Stimulated activated CD4-positive, alpha-beta T cell treated with anti-CD3 and anti-CD28 coated beads, Interleukin-4, amount 100 ng/mL, for 24 hours (primary cell): Measurements from ENCODE around the gene AASS.

ENCODE experiments used
- DNase-seq: peaks from one replicate; pipeline ENCODE4 v3.0.0-alpha.2; 2020

The AASS gene

GRCh38 chr7:122103064-122103463, 41.0 kb downstream of the AASS start:
- DNase-seq = no peak

GRCh38 chr7:122100021-122100420, 44.0 kb downstream of the AASS start:
- no peak for DNase-seq

- no peak for DNase-seq
Observed at GRCh38 chr7:122095642-122096041, 48.4 kb downstream of the AASS start.

DNA sequence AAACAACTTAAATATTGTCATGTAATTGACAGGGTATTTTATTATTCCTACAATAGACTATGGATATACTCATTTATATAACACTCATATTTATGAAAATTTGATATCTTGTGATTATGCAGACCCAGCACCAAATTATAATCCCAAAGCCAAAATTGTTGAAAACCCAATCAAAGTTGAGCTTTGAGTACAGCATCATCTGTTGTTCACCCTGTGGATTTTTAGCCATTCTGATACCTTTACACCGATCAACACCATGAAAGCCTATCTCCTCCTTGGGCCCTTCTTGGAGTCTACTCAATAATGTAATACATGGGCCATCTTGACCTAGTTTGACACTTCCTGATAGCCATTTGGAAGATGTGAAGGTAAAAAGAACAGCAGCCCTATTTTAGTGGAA, 49.5 kb downstream of the AASS start:
- DNase-seq = no peak

DNA sequence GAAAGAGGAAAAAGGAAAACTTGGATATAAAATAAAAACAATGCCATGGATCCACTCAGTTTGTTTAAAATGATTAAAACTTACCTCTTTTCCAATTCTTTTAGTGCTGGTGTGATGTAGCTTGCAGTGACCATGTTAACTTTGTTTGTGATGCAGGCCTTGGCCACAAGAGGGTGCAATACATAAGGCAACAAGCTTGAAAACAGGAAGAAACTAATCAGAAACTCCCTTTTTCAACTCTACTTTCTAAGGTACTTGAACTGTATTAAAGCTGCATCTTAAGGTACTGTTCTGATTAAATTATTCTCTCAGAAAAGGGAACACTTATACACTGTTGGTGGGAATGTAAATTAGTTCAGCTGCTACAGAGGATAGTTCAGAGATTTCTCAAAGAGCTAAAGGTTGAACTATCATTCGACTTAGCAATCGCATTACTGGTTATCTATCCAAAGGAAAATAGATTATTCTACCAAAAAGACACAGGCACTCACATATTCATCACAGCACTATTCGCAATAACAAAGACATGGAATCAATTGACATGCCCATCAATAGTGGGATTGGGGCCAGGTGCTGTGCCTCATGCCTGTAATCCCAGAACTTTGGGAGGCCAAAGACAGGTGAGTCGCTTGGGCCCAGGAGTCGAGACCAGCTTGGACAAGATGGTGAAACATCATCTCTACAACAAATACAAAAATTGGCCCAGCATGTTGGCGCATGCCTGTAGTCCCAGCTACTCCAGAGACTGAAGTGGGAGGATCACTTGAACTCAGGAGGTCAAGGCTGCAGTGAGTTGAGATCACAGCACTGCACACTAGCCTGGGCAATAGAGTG, 50.9 kb downstream of the AASS start:
- peak; percentile 39 for DNase-seq

DNA sequence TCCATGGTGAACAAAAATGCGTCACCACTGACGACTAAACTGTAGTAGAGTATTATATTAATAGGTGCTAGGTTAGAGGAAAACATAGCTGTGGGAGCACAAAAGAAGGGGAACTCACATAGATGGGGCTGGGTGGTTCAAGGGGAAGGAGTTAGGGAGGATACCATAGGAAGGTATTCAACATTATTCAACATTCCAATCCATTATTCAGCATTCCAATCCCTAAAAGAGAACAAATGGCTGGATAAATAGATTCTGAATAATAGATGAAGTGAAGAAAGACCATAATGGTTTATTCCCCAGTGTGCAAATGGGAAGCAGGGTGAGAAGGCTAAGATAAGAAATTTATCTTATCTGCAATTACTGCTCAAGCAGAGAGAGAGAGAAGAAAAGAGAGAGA, 61.4 kb downstream of the AASS start:
- DNase-seq = no peak

DNA sequence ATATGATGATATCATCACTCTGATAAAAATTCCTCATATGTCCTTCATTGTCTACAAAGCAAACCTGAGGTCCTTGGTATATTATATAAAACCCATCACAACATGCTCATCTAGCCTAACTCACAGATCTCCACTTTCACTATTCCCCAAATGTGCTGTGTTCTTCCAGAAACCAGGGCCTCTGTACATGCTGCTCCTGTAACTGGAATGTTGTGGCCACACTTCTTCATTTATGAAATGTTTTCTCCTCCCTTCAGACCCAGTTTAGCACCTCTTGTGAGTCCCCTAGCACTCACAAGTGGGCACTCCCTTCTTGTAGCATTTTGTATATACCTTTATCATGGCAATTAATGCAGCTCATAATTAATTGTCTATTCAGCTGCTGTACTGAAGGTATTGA, 61.9 kb downstream of the AASS start:
- DNase-seq = no peak

DNA sequence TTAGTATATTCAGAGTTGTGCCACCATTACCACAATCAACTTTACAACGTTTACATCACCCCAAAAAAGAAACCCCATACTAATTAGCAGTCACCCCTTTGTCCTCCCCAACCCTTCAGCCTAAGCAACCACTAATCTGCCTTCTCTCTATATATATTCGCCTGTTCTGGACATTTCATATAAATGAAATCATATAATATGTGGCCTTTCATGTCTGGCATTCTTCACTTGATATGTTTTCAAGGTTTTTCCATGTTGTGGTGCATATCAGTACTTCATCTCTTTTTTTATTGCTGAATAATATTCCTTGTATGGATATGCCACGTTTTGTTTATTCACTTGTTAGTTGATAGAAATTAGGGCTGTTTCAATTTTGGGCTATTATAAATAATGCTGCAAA, 70.4 kb downstream of the AASS start:
- no peak for DNase-seq

DNA sequence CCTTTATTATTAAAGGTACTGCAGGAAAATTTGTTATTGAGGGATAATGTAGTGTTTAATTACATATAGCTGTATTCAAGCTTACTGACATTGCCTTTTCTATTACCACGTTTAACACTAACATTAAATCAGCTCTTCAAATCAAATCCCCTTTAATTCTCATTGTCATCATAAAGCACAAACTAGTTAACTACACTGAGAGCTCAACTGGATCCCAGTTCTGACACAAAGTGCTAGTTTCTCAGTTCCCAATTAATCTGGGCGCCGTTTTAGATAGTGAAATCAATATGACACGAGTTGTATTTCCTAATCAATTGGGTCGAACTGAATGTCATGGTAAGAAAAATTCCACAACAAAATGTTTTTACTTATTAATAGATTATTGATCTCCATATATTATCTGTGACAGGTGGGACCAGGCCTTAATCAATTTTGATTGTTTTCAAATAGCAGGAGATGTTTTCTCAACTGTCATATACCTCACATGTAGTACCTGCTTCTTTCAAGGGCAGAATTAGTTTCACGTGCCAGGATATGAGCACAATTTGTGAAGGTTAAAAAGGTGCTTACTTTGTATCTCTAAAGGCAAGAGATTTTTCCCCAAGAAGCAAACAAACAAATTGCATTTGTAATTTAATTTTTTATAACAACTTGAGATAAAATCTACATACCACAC, 71.0 kb downstream of the AASS start:
- no peak for DNase-seq

GRCh38 chr7:122072272-122072671, 71.8 kb downstream of the AASS start:
- DNase-seq = no peak

DNA sequence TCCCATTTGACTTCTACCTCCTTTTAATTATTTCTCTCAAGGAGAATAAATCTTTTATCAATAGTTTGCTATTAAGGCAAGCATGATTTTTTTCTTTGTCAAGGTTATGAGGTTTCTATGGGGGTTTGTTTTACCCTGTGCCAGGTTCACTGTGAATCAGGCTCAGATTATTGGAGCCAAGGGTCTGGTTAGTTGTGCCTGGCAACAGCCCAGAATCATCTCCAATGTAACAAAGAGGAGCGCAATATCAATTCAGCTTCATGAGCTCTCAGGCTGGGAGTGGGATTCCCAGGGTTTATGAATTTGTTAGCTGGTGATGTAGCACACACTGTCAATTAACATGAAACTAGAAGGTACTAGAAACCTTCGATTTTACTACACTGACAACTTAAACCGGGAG, 73.2 kb downstream of the AASS start:
- no peak for DNase-seq

DNA sequence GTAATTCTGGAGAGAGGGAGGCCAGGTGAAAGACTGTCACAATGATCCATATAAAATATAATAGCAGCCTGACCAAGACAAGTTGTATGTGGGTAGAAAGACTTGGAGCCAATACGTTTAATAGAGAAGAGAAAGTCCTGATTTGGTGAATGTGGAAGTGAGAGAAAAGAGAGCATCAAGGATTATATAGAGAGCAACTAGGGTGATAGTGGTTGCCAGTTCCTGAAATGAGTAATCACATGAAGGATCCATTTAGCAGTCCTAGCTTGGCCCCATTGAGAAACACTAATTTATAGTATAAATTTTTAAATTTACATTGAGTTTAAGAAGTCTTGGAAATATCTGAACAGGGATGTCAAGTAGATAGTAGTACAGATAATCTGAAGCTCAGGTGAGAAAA, 74.0 kb downstream of the AASS start:
- no peak for DNase-seq

GRCh38 chr7:122068999-122069398, 75.0 kb downstream of the AASS start:
- DNase-seq = no peak

GRCh38 chr7:122068046-122068445, 76.0 kb downstream of the AASS start:
- no peak for DNase-seq

DNA sequence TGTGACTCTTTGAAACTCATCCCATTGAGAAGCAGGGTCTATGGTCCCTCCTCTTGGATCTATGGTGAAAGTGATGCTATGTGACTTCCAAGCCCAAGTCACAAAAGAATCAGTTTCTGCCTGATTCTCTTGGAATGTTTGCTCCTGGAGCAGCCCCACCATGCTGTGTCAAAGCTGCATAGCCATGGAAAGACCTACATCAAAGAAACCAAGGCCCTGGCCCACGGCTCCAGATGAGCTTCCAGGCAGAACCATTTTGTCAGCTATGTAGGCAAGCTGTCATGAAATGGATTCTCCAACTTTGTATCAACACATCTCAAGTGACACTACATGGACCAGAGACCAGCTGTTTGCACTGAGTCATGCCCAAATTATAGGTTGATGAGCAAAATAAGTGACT, 77.0 kb downstream of the AASS start:
- DNase-seq = no peak

- no peak for DNase-seq
Observed at GRCh38 chr7:122064971-122065370, 79.1 kb downstream of the AASS start.

DNA sequence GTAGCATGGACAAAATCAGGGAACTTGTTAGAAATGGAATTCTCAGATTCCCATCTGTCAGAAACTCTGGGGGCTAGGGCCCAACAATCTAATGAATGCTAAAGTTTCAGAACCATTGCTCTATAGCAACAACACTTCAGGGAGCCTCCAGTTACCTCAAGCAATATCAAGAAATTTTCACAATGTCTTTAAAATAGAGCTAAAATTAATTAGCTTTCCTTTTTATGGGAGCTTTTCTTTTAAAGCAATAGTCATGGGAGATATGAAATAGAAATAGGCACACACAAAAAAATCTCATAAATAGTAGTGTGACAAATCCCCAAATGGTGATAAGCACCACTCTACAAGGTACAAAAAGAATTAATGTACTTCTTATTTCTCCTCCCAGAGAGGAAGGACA, 80.9 kb downstream of the AASS start:
- DNase-seq = no peak

GRCh38 chr7:122059542-122059941, 84.5 kb downstream of the AASS start:
- DNase-seq = no peak

GRCh38 chr7:122056977-122057376, 87.1 kb downstream of the AASS start:
- no peak for DNase-seq

GRCh38 chr7:122055073-122055472, 89.0 kb downstream of the AASS start:
- no peak for DNase-seq

DNA sequence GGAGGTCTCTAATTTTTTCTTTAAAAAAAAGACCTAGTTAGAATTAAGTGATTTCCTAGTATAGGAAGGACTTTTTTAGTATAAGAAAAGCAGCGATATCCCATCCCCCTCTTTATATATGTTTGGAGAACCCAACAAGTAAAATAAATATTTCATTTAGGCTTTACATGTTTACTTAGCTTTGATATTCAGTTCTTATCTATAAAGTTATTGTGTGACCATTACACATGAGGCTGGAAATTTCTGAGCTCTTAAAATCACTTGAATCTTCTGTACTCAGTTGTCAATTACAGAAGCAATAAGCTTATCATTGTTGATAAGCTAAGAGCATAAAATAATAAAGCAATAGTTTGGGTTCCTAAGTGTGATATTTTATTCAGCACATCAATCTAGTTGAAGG, 89.7 kb downstream of the AASS start:
- DNase-seq = no peak

DNA sequence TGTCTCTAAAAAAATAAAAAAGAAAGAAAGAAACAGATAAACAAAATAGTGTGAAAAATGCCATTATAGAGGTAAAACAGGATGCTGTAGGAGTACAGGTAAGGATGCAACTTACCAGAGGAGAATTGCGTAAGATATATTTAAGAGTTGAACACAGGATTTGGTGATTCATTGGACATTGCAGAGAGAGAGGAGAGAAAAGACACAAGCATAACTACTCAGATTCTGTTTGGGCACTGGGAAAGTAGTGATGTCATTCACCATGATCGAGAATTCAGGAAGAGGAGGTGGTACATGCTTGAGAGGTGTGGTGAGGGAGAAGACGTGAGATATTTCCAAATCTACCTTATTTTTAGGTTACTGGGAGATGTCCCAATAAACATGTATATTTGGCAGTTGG, 97.6 kb downstream of the AASS start:
- no peak for DNase-seq

DNA sequence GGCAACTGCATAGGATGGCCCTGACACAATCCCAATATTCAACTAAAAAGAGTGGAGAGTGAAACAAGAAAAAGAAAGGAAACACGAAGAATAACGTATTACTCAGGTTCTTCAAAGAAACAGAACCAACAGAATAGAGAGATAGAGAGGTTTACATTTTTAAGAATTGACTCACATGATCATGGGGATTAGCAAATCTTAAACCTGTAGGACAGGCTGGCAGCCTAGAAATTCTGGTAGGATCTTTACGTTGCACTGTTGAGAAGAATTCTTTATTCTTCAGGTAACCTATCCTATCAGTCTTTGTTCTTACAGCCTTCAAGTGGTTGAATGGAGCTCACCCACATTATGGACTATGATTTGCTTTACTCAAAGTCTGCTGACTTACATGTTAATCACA, 103.9 kb downstream of the AASS start:
- DNase-seq = no peak

DNA sequence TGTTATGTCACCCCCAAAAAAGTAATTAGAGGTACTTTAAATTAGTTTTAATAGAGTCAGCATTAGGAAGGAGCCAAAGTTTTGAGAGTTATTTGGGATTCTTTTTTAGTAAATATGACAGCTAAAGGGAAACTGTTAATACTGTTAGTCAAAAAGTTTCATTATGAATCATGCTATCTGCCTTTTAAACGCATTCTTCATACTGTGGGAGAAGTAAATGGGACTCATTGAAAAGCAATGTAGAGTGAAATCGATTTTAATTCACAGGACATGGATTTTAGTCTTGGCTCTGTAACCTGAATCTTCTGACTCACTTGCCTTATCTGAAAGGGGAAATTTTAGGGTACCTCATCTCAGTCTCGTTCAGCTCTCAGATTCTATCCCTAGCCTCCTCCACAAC, 105.1 kb downstream of the AASS start:
- no peak for DNase-seq

- DNase-seq = no peak
Observed at GRCh38 chr7:122038134-122038533, 105.9 kb downstream of the AASS start.
